Measurements from ENCODE around the gene TARS1. TPM values are rescaled to one million over a fixed set of nuclear protein-coding genes. Genes with fewer than 3 reads are reported as not detected.
A peak's percentile ranks its signal among the peaks of the same experiment; 100 is the strongest.

Gene TARS1
- total and polyA plus RNA-seq, 2 of the 4 experiments (the other 2 are of a cell fraction) = 90.8 to 175 TPM

- Histone ChIP-seq H4K91ac (ENCODE audit: insufficient read depth, low read depth, low read length) (no peak overlapping the region), H3K56ac (ENCODE audit: extremely low read depth, insufficient read depth, low read length) (no peak overlapping the region), H3K9me1 (ENCODE audit: insufficient read depth, low read length) (peaks cover 3% of the 10 kb centered on the region), H3K27ac (ENCODE audit: insufficient read depth, low read length) (no peak overlapping the region), H2AK5ac (ENCODE audit: low read depth, low read length) (no peak overlapping the region), H3K23ac (ENCODE audit: low read depth, low read length) (no peak overlapping the region), H3K4ac (ENCODE audit: low read depth, low read length) (no peak overlapping the region), H2BK15ac (ENCODE audit: low read depth, low read length) (no peak overlapping the region), H4K5ac (ENCODE audit: low read depth, low read length) (no peak overlapping the region), H4K20me1 (ENCODE audit: insufficient read depth, low read length) (no peaks in the 10 kb centered on the region), H2AFZ (replicated peaks; ENCODE audit: low read length, poor library complexity) (no peak overlapping the region), H2AK9ac (replicated peaks; ENCODE audit: low read depth, low read length, poor library complexity) (no peak overlapping the region), H4K8ac (ENCODE audit: low read depth in 2 of 2, low read length in 2 of 2) (no peak overlapping the region), H3K4me2 (ENCODE audit: low read depth, low read length) (peak overlapping the region; percentile 40; the same call in 1 of the 2 replicates), H3K14ac (replicated peaks; ENCODE audit: low read depth, low read length) (no peak overlapping the region), H3K79me1 (ENCODE audit: low read depth in 1 of 2, low read length in 2 of 2) (no peaks in the 10 kb centered on the region), H3K4me3 (ENCODE audit: insufficient read depth, low read depth, low read length) (no peak overlapping the region), H2BK20ac (ENCODE audit: low read depth, low read length) (no peak overlapping the region), H3K4me1 (ENCODE audit: control insufficient read depth, insufficient read depth, low read length) (peaks cover 9% of the 10 kb centered on the region), H3K18ac (ENCODE audit: low read depth, low read length) (peak overlapping the region; percentile 46; the same call in 1 of the 2 replicates), H2BK5ac (ENCODE audit: low read depth, low read length, poor library complexity, severe bottlenecking) (peak overlapping the region; percentile 7), H3K27me3 (ENCODE audit: control insufficient read depth, insufficient read depth, low read length) (no peaks in the 10 kb centered on the region), H3K36me3 (ENCODE audit: control insufficient read depth, insufficient read depth, low read length) (no peaks in the 10 kb centered on the region), H2BK120ac (ENCODE audit: low read depth, low read length) (no peak overlapping the region), H3K9me3 (ENCODE audit: control insufficient read depth, insufficient read depth, low read length) (no peaks in the 10 kb centered on the region), H3K9ac (ENCODE audit: low read depth, low read length) (no peak overlapping the region)
- ATAC-seq (ENCODE audit: low read depth) = peak; percentile 57
- dilution Hi-C loops (cut with HindIII; ENCODE audit: low sequenced_read_pairs, unreplicated experiment) = no loop called here
- no CpG with 5 or more reads among the region's 3 CpGs for WGBS, 2 experiments (ENCODE audit: extremely low coverage in 2 of 2, insufficient read length in 1 of 2)
- intact Hi-C loops (cut with micrococcal nuclease) = no loop called here
- in situ Hi-C loops (cut with MboI; ENCODE audit: low sequenced_read_pairs) = no loop called here
- no TSS peak for BruUV-seq (replicated peaks)
- POLR2A ChIA-PET (ENCODE audit: unreplicated experiment) = no interaction called here
- no peak for DNase-seq
- CTCF ChIA-PET = no interaction called here
- no peak for TF ChIP-seq CEBPB (IDR thresholded peaks at IDR 0.05; ENCODE audit: low read depth, low read length)
- TF ChIP-seq CTCF (conservative IDR thresholded peaks at IDR 0.05; ENCODE audit: low read depth, low read length) = no peak
- no peak for TF ChIP-seq NFE2L2 (IDR thresholded peaks at IDR 0.05; ENCODE audit: low read depth, low read length)
- no peak for TF ChIP-seq POLR2A (IDR thresholded peaks at IDR 0.05; ENCODE audit: low read depth, low read length)
- TF ChIP-seq CHD1 (IDR thresholded peaks at IDR 0.05; ENCODE audit: low read depth, low read length) = no peak
- no peak for TF ChIP-seq ELK1 (IDR thresholded peaks at IDR 0.05; ENCODE audit: borderline replicate concordance, low read depth, low read length)
- TF ChIP-seq RAD21 (IDR thresholded peaks at IDR 0.05; ENCODE audit: low read length) = no peak
- no peak for TF ChIP-seq FOS (IDR thresholded peaks at IDR 0.05; ENCODE audit: low read depth, low read length)
- no peak for TF ChIP-seq RFX5 (IDR thresholded peaks at IDR 0.05; ENCODE audit: low read depth, low read length)
- no peak for TF ChIP-seq SMC3 (IDR thresholded peaks at IDR 0.05; ENCODE audit: low read depth, low read length)
- no peak for TF ChIP-seq BHLHE40 (IDR thresholded peaks at IDR 0.05; ENCODE audit: low read depth, low read length)
- TF ChIP-seq USF2 (IDR thresholded peaks at IDR 0.05; ENCODE audit: low read depth, low read length) = no peak
- TF ChIP-seq MAZ (IDR thresholded peaks at IDR 0.05; ENCODE audit: borderline replicate concordance, low read depth, low read length) = no peak
- TF ChIP-seq MAFK (IDR thresholded peaks at IDR 0.05; ENCODE audit: low read depth, low read length) = no peak
- TF ChIP-seq MXI1 (IDR thresholded peaks at IDR 0.05; ENCODE audit: borderline replicate concordance, low read depth, low read length) = no peak
- TF ChIP-seq RCOR1 (IDR thresholded peaks at IDR 0.05; ENCODE audit: insufficient replicate concordance, low read length) = no peak
Measured at GRCh38 chr5:33487236-33487635, 46.5 kb downstream of the TARS1 start.

All from IMR-90 (cell line).